Omental fat pad (tissue), 4 donors: Measurements from ENCODE around the gene SNAI3. TPM values are rescaled to one million over a fixed set of nuclear protein-coding genes. Genes with fewer than 3 reads are reported as not detected.

Experiments used
- ATAC-seq: fragments of 150-250 bp; one replicate; pipeline ENCODE4 v1.9.1; 2016; ENCODE audit warnings: mild to moderate bottlenecking, moderate library complexity; ENCODE audit not compliant: low FRiP score
- DNase-seq: peaks from one replicate; pipeline ENCODE4 v3.0.0-alpha.2; 2019; ENCODE audit warnings: low spot score
- total RNA-seq, 4 donors: library from RNA; depleted of rRNA; stranded (reverse); fragments of >200 nt; gene quantifications; one replicate each; pipeline ENCODE4 v1.1.0, GENCODE V29; 2016
- TF ChIP-seq, protein P1 (sequence below), 3 donors: fragments of 450-650 bp; IDR thresholded peaks; one replicate each; pipeline ENCODE4 v1.5.1; 2016 to 2017; ENCODE audit warnings: antibody characterized with exemption in 3 of 3, mild to moderate bottlenecking in 3 of 3, moderate library complexity in 2 of 3

Gene SNAI3
- total RNA-seq, 4 donors from 2014 or later = 0.37 to 2.3 (median 0.99) TPM

DNA sequence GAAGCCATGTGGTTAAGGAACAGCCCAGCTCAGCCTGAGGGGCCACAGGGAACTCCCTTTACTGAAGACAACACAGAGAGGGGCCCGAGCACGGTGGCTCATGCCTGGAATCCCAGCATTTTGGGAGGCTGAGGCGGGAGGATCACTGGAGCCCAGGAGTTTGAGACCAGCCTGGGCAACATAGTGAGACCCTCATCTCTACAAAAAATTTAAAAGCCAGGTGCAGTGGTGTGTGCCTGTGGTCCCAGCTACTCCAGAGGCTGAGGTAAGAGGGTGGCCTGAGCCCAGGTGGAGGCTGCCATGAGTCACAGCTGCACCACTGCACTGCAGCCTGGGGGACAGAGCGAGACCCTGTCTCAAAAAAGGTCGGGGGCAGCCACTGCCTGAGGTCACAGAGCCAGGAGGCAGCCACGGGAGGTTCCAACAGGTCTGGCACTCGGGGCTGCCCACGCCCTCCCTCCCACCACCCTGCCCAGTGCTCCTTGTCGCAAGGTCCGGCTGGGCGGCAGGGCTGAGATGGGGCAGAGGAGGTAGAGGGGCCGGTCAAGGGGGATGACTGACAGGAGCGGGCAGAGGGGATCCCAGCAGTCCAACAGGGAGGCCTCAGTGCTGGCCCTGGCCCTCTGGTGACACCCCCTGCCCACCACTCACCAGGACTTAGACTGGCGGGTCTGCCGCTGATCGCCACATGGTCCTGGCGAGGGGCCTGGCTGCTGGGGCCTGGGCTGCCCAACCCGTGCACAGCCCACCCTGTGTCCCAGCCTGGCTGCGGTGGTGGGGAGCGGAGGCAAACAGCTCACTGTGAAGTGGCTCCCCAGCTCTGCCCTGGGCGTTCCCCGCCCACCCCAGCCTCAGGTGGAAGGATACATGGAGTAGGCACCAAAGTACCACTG, 38.9 kb downstream of the SNAI3 start:
- TF ChIP-seq, protein P1, sequence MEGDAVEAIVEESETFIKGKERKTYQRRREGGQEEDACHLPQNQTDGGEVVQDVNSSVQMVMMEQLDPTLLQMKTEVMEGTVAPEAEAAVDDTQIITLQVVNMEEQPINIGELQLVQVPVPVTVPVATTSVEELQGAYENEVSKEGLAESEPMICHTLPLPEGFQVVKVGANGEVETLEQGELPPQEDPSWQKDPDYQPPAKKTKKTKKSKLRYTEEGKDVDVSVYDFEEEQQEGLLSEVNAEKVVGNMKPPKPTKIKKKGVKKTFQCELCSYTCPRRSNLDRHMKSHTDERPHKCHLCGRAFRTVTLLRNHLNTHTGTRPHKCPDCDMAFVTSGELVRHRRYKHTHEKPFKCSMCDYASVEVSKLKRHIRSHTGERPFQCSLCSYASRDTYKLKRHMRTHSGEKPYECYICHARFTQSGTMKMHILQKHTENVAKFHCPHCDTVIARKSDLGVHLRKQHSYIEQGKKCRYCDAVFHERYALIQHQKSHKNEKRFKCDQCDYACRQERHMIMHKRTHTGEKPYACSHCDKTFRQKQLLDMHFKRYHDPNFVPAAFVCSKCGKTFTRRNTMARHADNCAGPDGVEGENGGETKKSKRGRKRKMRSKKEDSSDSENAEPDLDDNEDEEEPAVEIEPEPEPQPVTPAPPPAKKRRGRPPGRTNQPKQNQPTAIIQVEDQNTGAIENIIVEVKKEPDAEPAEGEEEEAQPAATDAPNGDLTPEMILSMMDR (IDR thresholded peaks at IDR 0.05) = no peak
- no peak for DNase-seq
- ATAC-seq = no peak

DNA sequence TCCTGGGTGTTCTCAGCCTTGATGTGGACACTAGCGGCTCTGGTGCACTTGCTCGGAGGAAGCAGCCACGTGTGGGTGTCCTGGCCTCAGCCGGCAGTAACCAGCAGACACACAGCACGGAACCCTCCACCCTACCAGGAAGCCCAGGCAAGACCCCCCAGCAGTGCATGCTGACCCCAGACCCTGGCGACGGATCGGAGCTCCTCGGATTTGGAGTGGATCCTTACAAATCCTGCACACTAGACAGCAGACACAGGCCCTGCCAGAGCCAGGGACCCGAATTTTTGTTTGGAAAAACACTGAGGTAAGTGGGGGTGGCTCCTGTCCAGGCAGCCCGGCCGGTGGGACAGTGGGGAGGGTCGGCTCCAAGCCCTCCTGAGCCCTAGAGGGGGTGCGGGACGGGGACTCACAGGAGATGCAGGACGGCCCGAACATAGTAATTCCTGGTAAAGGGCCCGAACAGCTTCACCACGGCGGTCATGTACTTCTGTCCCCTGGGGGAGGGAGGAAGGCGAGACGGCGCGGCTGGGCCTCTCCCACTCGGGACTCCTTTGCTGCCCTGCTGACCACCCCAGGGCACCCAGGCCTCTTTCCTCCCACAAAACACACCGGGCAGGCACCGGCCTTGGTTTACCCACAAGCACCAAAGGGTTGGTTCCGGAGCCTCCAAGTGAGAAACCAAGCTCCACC, 39.8 kb downstream of the SNAI3 start:
- TF ChIP-seq, protein P1 (IDR thresholded peaks at IDR 0.05) = no peak
- ATAC-seq (no peak), DNase-seq (no peak)

DNA sequence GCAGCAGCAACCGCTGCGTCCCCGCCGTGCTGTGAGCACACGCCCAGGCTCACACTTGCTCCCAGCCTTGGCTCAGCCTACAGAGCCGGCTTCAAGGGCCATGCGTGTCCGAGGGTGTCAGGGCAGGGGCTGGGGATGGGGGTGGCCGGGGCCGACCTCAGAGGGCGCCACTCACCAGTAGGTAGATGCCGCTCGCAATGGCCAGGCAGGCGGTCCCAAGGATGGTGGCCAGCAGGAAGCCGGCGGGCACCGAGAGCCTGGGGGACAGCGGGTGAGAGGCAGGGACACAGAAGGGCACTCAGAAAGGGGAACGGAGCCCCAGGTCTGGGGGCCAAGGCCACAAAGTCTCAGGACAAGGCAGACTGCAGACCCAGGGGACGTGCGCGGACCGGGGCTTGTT, 40.4 kb downstream of the SNAI3 start:
- ATAC-seq = no peak
- TF ChIP-seq, protein P1 (IDR thresholded peaks at IDR 0.05) = no peak
- no peak for DNase-seq

DNA sequence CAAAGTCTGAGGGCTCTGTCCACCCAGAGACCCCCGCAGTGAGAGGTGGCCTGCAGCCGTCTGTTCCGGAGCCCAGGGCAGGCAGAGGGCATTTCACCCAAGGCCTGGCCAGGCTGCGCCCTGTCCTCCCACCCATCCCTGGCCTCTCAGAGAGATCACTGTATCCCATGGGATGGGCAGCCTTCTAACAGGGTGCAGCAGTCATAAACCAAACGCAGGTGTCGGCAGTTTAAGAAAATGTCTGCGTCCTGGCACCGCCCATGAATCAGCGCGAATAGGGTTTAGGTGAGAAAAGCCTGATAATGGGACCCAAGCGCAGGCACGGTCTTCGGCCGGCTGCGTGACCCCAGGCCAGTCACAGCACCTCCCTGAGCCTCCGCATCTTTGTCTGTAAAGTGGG, 40.9 kb downstream of the SNAI3 start:
- TF ChIP-seq, protein P1 (IDR thresholded peaks at IDR 0.05) = no peak
- no peak for DNase-seq
- no peak for ATAC-seq

DNA sequence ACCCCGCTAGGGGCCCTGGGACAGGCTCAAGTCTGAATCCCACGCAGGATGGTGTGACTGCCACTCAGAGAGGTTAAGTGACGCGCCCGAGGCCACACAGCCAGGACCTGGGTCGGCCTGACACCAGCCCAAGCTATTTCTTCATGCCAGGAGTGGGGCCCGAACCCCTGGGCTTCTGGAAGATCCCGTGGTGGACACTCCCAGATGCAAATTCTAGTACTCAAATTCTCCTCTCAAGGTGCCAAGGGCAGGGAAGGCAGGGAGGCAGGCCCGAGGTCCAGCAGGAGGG, 42.7 kb downstream of the SNAI3 start:
- DNase-seq (no peak), ATAC-seq (no peak)
- TF ChIP-seq, protein P1 (IDR thresholded peaks at IDR 0.05) = no peak

DNA sequence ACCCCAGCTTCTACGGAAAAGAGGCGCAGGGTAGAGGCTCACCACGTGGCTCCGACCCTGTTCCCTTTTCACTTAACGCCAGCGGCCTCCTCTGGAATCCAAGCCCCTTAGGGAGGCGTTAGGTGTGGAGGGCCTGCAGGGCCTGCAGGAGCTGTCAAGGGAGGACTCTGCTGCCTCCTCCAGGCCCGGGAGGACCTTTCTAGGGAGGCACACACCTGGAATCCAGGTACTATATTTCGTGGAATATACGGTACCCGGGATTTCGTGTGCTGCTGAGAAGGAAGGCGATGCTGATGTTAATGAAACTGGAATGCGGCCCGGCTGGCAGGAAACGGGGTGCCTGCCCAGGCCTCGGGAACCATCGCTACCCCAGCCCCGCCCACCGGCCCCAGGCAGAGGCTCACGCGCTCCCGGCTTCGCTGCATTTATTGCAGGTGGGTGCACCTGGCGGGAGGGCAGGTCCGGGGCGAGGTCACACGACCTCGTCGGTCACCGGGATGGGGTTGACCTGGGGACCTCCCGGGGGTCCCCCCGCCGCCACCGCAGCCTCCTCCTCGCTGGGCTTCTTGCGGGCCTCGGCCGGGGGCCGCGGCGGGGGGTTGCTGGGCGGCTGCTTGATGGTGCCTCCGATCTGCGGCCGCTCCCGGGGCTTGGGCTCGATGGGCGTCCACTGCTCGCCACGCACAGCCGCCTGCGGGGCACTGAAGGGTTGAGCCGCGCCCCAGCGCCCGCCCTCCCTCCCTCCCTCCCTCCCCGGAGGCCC, 43.2 kb downstream of the SNAI3 start:
- no peak for ATAC-seq
- TF ChIP-seq, protein P1 (IDR thresholded peaks at IDR 0.05) = no peak
- no peak for DNase-seq
